NCI-H1105 (cell line): ENCODE measurements around the gene RPS3.

ENCODE experiments used
- DNase-seq: peaks from one replicate; lab custom pipeline; 2025; lab: John Stamatoyannopoulos, UW

The RPS3 gene

DNA sequence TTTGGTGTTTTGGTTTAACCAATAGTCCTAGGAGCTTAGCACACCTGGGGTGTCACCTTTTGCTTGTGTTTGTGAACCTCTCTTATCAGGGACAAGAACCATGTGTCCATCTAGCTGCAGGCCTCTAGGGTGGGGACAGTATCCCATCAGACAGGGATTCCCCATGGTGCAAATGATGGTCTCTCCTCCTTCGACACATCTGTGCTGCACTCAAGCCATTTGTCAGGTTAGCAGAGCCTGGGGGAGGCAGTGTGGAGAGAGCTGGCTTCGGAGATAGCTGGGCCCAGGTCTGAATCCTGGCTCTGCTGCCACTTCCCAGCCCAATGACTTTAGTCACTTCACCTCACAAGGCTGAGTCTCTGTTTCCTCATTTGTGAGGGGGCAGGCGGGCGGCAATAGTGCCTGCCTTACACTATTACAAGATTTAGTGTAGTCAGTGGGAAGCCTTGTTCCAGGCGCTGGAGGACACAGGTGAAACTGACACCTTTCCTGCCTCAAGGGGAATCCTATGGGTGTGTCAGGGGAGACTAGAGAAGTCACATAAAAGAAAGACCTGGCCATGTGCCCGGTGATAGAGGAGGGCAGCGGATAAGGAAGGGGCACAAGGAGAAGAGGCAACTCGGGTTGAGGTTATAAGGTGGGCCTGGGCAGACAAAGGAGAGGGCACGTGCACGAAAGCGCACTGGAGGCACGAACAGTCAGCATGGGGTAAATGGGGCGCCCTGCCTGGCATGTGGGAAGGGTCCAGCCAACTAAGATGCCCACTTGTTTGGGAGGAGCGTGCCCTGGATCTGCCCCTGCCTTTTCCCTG lies 21.1 kb downstream of the RPS3 start:
- DNase-seq, result no peak

DNA sequence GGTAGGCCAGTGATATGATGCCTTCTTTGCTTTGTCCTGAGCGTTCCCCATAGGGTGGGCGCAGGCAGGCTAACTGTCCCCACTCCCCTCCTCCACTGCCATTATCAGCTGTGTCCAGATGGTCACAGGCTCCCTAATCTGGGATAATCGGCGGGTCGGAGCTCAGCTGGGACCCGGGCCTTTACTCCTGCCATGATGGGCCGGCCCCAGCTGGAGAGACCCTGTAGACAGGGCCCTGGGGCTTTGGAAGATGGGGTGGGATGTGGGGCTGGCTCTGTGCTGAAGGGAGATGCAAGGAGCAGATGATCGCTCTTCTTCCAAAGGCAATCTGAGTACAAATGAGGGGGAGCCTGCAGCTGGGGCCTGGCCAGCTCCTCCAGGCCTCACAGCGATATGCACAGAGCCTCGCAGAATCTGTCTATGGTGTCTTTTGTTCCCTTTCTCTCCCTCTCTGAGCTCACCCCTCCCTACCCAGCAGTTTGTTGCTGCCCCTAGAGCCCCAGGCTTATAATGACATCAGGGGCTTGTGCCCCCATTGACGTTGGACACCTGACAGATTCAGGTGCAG lies 21.8 kb downstream of the RPS3 start:
- no peak for DNase-seq

DNA sequence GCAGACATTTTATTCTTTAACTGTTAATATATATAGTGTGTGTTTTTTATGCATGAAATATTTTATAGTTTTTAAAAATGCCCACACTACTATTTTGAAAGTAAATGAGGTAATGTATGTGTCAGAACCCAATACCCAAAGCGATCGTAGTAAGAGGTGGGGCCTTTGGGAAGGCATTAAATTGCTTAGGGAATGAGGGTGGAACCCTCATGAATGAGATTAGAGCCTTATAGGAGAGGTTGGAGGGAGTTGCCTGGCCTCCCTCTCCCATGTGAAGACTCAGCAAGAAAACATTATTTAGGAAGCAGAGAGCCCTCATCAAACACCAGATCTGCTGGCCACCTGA lies 22.6 kb downstream of the RPS3 start:
- DNase-seq, result no peak

DNA sequence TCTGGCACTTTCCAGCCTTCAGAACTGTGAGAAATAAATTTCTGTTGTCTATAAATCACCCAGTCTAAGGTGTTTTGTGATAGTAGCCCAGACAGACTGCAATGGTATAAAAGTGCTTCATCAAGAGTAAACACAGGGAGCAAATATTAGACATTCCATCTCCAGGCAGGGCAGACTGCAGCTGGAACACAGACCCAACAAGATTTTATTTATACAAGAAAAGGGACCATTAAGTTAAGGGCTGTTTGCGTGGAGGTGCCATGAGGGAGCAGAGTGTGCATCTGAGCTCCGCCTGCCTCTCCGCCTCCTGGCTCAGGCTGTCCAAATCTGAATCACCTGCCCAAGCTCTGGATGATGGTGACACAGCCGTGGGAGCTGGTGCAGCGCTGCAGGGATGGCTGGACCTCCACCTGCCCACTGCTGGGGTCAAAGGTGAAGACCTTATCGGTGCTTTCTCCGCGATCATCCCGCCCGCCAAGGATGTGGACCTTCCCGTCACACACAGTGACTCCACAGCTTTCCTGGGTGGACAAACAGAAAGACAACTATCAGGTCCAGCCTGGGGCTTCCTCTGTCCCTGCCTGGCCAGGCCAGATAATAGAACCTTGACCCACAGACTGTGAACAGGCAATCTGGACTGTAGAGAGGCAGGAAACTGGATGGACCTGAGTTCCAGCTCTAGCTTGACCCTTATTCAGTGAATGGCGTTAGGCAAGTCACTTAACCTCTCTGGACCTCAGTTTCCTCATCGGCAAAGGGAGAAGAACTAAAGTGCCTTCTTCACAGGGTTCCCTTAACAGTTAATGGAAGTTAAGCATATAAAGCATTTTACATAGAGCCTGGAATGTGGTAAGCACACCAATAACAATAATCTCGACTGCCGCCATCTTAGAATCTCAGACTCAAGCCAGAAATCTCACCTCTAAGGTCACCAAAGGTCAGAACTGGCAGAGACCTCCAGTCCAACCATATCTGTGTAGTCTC lies 23.2 kb downstream of the RPS3 start:
- DNase-seq, result no peak

DNA sequence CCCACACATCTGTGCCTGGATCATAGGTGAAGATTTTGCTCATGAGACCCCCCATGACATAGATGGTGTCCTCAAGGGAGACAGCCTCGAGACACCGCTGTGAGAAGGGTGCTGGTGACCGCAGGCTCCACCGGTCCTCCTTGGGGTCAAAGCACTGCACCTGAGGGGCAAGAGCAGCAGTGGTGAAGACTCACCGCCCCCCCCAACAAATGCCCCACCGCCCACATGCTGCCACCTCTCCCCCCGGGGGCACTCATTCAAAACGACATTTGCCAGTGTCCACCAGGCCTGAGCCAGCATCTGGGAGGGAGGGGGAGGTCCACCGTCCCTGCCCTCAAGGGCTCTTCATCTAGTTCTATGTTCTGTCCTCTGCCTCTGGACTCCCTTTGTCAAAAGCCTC lies 24.4 kb downstream of the RPS3 start:
- no peak for DNase-seq

DNA sequence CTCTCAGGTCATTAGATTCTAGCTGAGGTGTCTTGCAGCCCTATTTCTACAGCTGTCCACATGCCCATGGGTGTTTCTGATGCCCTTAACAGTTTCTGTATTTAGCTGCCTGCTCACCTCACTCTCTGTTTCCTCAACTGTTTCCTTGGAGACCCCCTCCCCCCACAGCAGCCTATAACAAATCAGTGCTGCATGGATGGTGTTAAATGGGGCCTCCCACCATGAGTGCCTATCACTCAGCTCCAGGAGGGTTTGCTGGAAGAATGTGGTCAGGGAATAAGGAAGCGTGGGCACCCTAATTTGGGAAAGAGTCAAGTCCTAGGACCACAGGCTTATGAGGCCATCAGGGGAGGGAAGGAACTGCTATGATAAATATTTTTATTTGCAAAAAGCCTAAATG lies 25.1 kb downstream of the RPS3 start:
- no peak for DNase-seq

DNA sequence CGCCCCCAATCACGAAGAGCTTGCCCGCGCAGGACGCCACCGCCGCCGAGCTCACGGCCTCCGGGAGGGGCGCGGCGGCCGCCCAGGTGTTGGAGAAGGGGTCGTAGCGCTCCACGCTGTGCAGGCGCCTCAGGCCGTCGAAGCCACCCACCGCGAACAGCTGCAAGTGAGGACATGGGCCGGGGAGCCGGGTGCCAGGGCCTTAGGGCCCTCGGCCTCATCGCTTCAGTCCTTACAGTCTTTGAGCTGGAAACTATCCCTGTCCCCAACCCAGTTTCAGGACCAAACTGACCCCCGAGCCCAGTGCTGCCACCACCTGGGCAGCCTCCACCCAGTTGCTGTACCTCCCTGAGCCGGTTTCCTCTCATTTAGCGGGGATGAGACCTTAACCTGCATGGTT lies 26.1 kb downstream of the RPS3 start:
- no peak for DNase-seq

DNA sequence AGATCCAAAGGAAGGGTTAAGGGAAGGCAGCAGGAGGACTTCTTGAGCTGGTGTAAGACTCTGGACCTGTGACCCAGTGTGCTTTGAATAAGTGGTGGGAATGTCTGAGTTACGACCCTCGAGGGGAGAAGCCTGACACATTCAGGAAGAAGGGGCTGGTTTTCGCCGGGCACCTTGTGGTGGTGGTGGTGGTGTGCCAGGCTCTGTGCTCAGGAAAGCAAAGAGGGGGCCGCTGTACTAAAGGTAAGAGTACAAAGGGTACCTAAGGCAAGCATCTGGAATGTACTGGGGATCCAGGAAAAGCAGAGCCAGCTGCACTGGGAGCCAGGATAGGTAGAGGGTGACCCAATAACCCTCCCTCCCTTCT lies 27.4 kb downstream of the RPS3 start:
- DNase-seq, result no peak

DNA sequence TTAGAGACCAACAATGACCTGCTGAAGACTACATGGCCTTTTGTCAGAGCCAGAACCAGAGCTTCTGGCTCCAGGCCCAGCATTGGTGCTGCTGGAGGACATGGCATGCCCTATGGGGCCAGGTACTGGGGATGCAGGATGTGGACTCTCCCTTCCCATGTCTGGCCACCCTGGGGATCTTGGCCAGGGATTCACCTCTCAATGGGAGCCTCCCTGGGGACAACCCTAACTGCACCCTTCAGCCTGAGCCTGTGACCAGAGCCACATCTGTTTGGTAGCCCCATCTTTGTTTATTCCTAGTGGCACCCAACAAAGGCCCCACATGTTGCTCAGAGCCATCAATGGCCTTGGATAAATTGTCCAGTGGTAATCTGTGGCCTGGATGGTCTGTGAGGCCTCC lies 27.9 kb downstream of the RPS3 start:
- no peak for DNase-seq

DNA sequence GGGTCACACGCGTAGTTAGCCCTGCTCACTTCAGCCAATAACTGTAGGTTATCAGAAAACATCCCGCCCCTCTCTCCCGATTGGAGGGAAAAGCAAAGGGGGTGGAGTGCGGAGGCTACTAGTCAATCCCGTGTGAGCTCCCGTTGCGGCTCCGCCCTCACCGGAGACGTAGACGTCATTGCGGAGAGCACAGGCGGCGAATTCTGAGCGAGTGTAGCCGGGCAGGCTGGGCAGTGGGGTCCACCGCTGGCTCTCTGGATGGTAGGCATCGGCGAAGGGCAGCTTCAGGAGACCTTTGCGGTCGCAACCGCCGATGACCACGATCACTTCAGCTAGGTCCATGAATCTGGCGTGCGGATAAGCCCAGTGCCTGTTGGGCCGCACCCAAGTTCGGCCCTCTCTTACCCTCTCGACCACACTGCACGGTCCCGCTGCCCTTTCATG lies 29.0 kb downstream of the RPS3 start:
- no peak for DNase-seq

DNA sequence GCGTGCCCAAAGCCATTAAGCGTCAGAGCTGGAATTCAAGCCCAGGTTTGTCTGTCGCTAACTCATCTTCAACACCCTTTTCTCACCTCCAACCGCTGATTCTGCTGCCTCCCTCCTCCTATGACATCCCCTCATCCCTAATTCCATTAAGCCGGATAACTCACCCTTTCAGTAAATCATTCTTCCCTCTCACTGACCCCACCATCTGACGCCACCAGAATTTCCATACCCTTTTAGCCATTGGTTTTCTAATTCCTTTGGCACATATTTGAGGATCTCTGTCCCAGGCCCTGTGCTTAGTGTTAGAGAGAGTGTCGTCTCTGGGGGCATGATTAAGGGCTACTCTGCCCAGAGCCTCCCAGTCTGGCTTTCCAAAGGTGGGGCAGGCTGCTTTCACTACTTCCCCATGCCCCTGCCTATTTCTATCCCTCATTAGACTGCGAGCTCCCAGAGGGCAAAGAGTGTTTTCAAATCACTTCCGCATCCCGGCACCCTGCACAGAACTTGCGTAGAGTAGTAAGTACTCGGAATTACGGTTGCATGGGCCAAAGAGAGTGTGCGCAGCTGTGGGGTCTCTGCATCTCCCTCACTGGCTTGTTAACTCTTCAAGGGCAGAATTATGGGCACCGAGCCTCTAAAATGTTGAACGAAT lies 29.8 kb downstream of the RPS3 start:
- no peak for DNase-seq

DNA sequence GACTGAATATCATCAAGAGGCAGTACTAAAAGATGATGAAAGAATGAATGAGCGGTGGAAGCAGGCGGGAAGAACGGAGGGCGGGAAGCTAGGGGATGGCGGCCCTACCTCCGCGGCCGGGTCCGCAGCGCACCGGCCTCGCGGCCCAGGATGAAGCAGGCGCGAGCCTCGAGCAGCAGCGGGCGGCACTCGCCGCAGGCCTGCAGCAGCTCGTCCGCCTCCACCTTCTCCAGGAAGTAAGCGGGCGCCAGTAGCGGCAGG lies 30.3 kb downstream of the RPS3 start:
- DNase-seq, result no peak

DNA sequence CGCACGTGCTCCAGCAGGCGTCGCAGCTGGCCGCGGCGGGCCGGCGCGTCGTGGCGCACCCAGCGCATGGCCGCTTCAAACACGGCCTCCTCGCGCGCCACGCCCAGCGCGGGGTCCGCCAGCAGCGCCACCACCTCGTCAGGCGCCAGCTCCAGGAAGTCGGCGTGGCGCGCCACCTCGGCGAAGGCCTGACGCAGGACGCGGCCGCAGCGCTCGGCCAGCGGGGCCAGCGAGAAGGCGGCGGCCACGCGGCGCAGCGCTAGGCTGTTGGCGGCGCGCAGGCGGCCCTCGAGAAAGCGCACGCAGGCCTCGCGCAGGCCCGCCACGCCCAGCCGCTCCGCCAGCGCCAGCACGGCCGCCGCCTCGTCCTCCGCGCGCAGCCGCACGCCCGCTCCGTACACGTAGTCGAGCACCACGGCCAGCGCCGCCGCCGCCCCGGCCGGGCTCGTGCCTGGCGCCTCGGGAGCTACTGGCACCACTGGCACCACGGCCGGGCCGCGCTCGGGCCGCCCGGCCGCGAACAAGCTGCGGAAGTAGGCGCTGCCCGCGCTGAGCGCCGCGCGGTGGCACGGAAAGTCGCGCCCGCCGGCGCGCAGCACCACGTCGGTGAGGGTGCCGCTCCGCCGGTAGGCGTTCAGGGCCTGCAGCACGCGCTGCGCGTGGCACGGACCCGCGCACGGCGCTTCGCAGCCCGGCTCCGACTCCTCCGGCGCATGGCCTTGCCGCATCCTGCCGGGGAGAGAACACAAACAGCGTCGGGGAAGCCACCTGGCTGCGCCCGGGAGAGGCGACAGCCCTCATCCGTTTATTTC lies 30.8 kb downstream of the RPS3 start:
- peak; percentile 42 for DNase-seq

DNA sequence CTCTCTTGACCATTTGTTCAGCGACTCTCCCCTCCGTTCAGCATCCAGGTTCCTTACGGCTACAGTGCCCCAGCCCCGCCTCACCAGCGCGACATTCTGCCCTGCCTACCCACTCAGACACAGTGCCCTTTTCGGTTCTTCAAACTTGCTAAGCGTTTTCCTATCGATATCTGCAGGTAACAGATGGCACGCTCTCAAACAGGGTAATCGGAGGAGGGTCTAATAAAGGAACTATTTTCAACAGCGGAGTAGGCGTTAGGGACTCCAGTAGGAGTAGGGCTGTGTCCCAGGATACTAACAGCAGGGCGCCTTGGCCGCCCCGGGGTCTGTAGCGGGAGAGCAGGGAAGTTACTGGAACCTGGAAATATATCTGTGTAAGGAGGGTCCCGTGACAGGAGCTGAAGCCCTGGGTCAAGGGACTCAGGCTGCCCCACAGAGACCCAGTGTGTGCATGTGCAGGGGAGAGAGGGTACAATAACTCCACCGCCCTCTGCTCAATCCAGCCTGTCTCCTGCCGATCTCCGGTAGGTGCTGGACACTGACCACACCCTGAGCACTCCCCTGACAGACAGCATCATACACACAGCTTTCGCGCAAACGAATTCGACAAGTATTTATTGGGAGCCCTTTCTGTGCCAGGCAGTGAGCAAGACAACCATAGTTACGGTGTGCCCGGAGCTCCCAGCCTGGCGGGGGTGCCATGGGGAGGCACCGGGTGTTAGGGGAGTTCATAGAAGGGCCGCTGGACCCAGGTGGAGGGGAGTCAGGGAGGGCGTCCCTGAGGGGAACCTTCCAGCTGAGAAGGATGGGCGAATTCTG lies 31.6 kb downstream of the RPS3 start:
- no peak for DNase-seq

DNA sequence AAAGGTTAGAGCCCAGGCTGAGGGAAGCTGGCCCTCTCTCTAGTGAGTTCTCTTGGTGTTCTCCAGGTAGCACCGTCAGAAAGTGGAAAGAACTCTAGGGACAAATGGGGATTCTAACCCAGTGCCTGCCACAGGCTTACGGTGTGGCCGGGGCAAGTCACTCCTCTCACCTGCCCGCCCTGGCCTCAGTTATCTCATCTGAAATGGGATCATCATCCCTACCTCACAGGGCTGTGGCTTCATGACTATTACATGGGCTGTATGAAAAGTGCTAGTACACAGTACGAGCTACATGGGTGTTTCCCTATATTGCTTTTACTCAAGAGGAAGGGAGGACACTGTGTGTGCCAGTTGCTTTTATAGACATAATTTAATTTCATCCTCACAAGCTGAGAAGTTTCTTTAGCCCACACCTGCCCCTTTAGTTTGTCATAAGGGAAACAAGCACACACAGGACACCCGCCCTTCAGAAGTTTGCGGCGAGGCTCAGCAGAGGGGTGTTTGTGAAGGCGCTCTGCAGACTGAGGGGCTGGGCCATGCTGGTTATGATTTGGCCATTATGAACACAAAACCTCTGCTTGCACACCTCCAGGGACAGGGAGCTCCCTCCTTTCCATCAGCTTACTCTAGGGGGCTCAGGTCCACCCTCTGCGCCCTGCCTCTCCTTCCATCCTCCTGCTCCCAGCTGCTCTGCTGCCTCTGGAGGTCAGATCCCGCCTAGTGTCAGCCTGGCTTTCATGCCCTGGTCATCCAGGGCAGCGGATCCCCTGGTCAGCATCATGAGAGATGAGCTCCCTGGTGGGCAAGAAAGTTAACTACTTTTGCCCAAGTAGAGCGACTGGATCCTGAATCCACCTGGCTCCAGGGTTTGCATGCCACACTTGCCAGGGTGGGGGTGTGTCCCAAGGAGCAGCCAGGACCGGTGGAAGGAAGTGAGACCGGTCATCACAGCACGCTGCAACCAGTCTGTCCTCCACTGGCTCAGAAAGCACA lies 32.5 kb downstream of the RPS3 start:
- no peak for DNase-seq

DNA sequence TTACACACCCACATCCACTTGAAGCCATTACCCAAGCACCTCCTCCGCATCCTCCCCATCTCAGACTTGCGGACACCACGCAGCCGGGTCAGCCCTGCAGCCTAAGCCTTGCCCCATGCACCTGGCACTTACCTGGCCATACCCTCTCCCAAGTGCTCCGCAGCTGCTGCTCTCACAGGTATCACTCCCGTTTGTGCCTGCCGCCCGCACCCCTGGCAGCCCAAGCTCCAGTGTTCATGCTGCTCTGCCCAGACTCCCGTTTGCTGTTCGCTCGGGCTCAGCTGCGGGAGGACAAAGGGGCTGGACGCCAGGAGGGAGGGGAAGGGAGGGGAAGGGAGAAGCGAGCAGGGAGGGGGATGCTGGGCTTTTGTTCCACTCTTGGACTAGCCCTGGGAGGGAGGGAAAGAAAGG lies 33.6 kb downstream of the RPS3 start, which contains the start of gene KLHL35:
TSS of gene KLHL35 (minus strand) at position 293 of the 411 bp plus-strand sequence. CDS start 2,574 bp downstream, outside the sequence.
- DNase-seq, result peak; percentile 44

DNA sequence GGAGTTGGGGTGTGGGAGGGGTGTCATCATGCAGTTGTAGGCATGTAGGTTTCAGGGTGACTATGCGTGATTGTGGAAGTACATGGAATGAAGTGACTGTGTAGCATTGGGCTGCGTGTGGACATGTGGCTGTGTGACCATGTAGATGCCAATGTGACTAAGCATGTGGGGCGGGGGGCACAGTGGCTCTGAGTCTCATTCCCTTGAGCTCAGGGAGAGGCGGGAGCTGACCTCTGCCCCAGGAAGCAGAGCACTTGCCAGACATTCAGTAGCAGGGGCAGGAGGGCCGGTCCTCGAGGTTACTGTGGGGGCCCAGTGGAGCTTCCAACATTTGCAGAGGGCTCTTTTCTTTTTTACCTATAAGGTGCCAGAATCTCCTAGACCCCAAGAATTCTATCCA lies 34.1 kb downstream of the RPS3 start:
- DNase-seq, result no peak

DNA sequence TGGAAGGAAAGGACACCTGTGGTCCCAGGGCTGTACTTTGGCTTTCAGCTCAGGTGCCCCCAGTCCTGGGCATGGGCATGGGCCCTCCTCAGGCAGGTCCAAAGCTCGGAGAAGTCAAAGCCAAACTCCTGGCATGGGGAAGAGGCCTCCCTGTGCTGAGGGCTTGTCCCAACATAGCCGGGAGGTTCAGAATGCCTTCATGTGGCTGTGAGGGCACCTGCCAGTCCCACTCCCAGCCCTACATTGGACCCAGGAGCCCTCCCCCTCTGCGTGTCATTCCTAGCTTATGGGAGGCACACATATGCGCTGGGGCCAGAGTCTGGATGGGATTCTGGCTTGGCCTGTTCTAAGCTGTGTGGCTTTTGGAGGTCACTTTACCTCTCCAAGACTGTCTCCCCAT lies 34.7 kb downstream of the RPS3 start:
- no peak for DNase-seq

DNA sequence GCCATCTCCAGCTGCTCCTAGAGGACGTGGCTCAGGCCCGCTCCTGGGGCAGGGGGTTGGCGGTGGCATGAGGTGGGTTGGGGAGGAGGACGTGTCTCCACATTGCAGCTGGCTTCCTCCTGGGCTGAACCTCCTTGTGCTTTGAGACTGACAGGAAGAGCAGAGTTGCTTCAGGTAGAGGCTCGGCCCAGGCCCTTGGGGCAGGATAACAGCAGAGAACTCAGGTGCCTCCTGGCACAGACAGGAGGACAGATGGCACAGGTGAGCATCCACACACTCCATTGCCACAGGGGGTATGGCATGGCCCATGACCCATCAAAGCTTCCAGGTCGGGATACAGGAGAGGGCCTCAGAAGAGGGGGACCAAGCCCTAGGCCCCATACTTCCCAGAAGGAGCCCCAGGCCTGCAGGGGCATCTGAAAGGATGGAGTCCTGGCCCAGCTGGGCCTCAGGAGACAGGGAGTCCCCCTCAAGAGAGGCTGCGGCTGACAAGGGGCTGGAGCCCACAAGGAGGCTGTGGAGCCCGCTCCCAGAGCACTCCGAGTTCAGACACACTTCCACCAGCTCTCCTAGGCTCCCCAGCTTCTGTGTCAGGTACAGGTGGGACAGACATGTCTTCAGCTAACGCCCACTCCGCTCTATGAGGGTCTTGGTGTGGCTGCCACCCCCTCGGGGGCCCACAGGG lies 35.7 kb downstream of the RPS3 start:
- DNase-seq, result no peak
